HAP-1 (cell line): ENCODE data around the gene PCDHGA1.
"Not testable (repeated sequence)": the region's sequence is repeated elsewhere in the genome, so short reads cannot be mapped to it uniquely, and the experiment has no call there.

Experiments
- DNase-seq, 2 experiments: peaks; one replicate each; pipeline ENCODE4 v3.0.0-alpha.2; 2016 to 2020; ENCODE audit warnings: low spot score in 2 of 2
- H3K27me3 ChIP-seq: fragments of 250-450 bp; sonication (Bioruptor Pico); 2 replicates; pipeline ENCODE4 v1.5.1; 2020; ENCODE audit warnings: low read depth, mild to moderate bottlenecking, moderate library complexity
- H3K36me3 ChIP-seq: fragments of 250-450 bp; sonication (Bioruptor Pico); replicated peaks from 2 replicates; pipeline ENCODE4 v1.5.1; 2020; ENCODE audit warnings: mild to moderate bottlenecking
- H3K4me1 ChIP-seq: fragments of 250-450 bp; sonication (Bioruptor Pico); 2 replicates; pipeline ENCODE4 v1.5.1; 2020; ENCODE audit warnings: mild to moderate bottlenecking
- H3K4me3 ChIP-seq: fragments of 250-450 bp; sonication (Bioruptor Pico); 2 replicates; pipeline ENCODE4 v1.5.1; 2020; ENCODE audit warnings: mild to moderate bottlenecking, moderate library complexity
- H3K9me3 ChIP-seq: fragments of 250-450 bp; sonication (Bioruptor Pico); 2 replicates; pipeline ENCODE4 v1.5.1; 2020; ENCODE audit warnings: mild to moderate bottlenecking, moderate library complexity
- in situ Hi-C: fragments of 300-500 bp; cut with MboI; formaldehyde crosslinking; loops from 3 replicates; pipeline ENCODE4 v1.14.3; 2020; ENCODE audit warnings: low sequenced_read_pairs, inconsistent platforms, mixed read lengths

The PCDHGA1 gene

GRCh38 chr5:141382469-141383294, 52.4 kb downstream of the PCDHGA1 start, which contains the start of gene PCDHGA7:
TSS of gene PCDHGA7 (plus strand) at chr5:141382742. CDS start at chr5:141382900, 158 bp downstream.
- no peak within 1 kb of the TSS for H3K4me3 ChIP-seq
- H3K4me1 ChIP-seq: no peaks in the 10 kb centered on the region
- in situ Hi-C loops: no loop called here
- no peaks in the 10 kb centered on the region for H3K36me3 ChIP-seq
- no peaks in the 10 kb centered on the region for H3K9me3 ChIP-seq
- no peaks in the 10 kb centered on the region for H3K27me3 ChIP-seq
- no peak for DNase-seq

- Histone ChIP-seq H3K9me3 (no peaks in the 10 kb centered on the region), H3K27me3 (no peaks in the 10 kb centered on the region), H3K36me3 (no peaks in the 10 kb centered on the region), H3K4me3 (no peak overlapping the region), H3K4me1 (no peaks in the 10 kb centered on the region)
- no peak for DNase-seq
- in situ Hi-C loops: no loop called here
Measured at GRCh38 chr5:141383345-141383744, 53.0 kb downstream of the PCDHGA1 start.

GRCh38 chr5:141384471-141385267, 54.4 kb downstream of the PCDHGA1 start:
- Histone ChIP-seq H3K9me3 (no peaks in the 10 kb centered on the region), H3K27me3 (no peaks in the 10 kb centered on the region), H3K36me3 (no peaks in the 10 kb centered on the region), H3K4me1 (no peaks in the 10 kb centered on the region), H3K4me3 (no peak overlapping the region)
- DNase-seq: no peak
- in situ Hi-C loops: no loop called here

- H3K9me3 ChIP-seq, H3K4me3 ChIP-seq, DNase-seq, in situ Hi-C loops, H3K36me3 ChIP-seq, H3K27me3 ChIP-seq, H3K4me1 ChIP-seq: not testable (repeated sequence)
Measured at GRCh38 chr5:141387557-141388311, 57.4 kb downstream of the PCDHGA1 start, which contains the start of gene PCDHGB4. TSS of gene PCDHGB4 (plus strand) at chr5:141387698. CDS start at chr5:141387885, 187 bp downstream.

- H3K27me3 ChIP-seq: no peaks in the 10 kb centered on the region
- no peaks in the 10 kb centered on the region for H3K36me3 ChIP-seq
- no peaks in the 10 kb centered on the region for H3K4me1 ChIP-seq
- in situ Hi-C loops: no loop called here
- no peak overlapping the region for H3K4me3 ChIP-seq
- no peaks in the 10 kb centered on the region for H3K9me3 ChIP-seq
- DNase-seq: no peak
Measured at GRCh38 chr5:141388661-141389060, 58.3 kb downstream of the PCDHGA1 start.

GRCh38 chr5:141389153-141390042, 59.1 kb downstream of the PCDHGA1 start:
- Histone ChIP-seq H3K4me3 (no peak overlapping the region), H3K36me3 (no peaks in the 10 kb centered on the region), H3K27me3 (no peaks in the 10 kb centered on the region), H3K9me3 (no peaks in the 10 kb centered on the region), H3K4me1 (no peaks in the 10 kb centered on the region)
- DNase-seq: no peak
- in situ Hi-C loops: no loop called here

GRCh38 chr5:141392429-141393198, 62.3 kb downstream of the PCDHGA1 start, which contains the start of gene PCDHGA8:
TSS of gene PCDHGA8 (plus strand) at chr5:141392633. CDS start at chr5:141392814, 181 bp downstream.
- no peaks in the 10 kb centered on the region for H3K9me3 ChIP-seq

GRCh38 chr5:141393267-141393666, 63.0 kb downstream of the PCDHGA1 start:
- Histone ChIP-seq H3K9me3 (no peaks in the 10 kb centered on the region), H3K4me1 (no peaks in the 10 kb centered on the region), H3K27me3 (no peaks in the 10 kb centered on the region), H3K36me3 (no peaks in the 10 kb centered on the region), H3K4me3 (no peak overlapping the region)
- no peak for DNase-seq
- in situ Hi-C loops: no loop called here

More at GRCh38 chr5:141392429-141393198, 62.3 kb downstream of the PCDHGA1 start, which contains the start of gene PCDHGA8:
- H3K36me3 ChIP-seq: no peaks in the 10 kb centered on the region
- H3K4me3 ChIP-seq: no peak within 1 kb of the TSS
- no peak for DNase-seq
- no peaks in the 10 kb centered on the region for H3K4me1 ChIP-seq
- H3K27me3 ChIP-seq: no peaks in the 10 kb centered on the region
- in situ Hi-C loops: no loop called here

- H3K36me3 ChIP-seq, DNase-seq, H3K4me1 ChIP-seq, H3K9me3 ChIP-seq, H3K4me3 ChIP-seq, H3K27me3 ChIP-seq, in situ Hi-C loops: not testable (repeated sequence)
Measured at GRCh38 chr5:141394401-141395187, 64.3 kb downstream of the PCDHGA1 start.

GRCh38 chr5:141397756-141398551, 67.6 kb downstream of the PCDHGA1 start, which contains the start of gene PCDHGB5:
TSS of gene PCDHGB5 (plus strand) at chr5:141397947. CDS start at chr5:141398128, 181 bp downstream.
- H3K4me3 ChIP-seq, H3K9me3 ChIP-seq, in situ Hi-C loops, H3K4me1 ChIP-seq, H3K27me3 ChIP-seq, H3K36me3 ChIP-seq: not testable (repeated sequence)
- peak in 1 of 2 experiments; percentile 6 for DNase-seq

- Histone ChIP-seq H3K36me3 (no peaks in the 10 kb centered on the region), H3K9me3 (no peaks in the 10 kb centered on the region), H3K4me1 (no peaks in the 10 kb centered on the region), H3K27me3 (no peaks in the 10 kb centered on the region), H3K4me3 (no peak overlapping the region)
- DNase-seq: no peak
- in situ Hi-C loops: no loop called here
Measured at GRCh38 chr5:141398608-141399007, 68.3 kb downstream of the PCDHGA1 start.
